GM18502 (cell line): ENCODE results near the gene CHI3L2.
A peak's percentile ranks its signal among the peaks of the same experiment; 100 is the strongest.
"Not testable (repeated sequence)": the region's sequence is repeated elsewhere in the genome, so short reads cannot be mapped to it uniquely, and the experiment has no call there.

Source experiments
- ATAC-seq: cut with Tn5 transposase; IDR thresholded peaks from one replicate; pipeline ENCODE4 v1.9.1; 2021; ENCODE audit warnings: mild to moderate bottlenecking; ENCODE audit not compliant: unreplicated experiment, poor library complexity

The CHI3L2 gene

GRCh38 chr1:111201275-111202090 lies 26.0 kb upstream of the CHI3L2 start:
- no peak for ATAC-seq

- ATAC-seq: no peak
Observed at GRCh38 chr1:111202366-111202706, 25.2 kb upstream of the CHI3L2 start.

GRCh38 chr1:111202707-111203623 lies 24.5 kb upstream of the CHI3L2 start:
- ATAC-seq: no peak

GRCh38 chr1:111203681-111204200 lies 23.8 kb upstream of the CHI3L2 start:
- peak; percentile 60 for ATAC-seq

GRCh38 chr1:111204201-111204982 lies 23.1 kb upstream of the CHI3L2 start:
- ATAC-seq: peak; percentile 67

- ATAC-seq: no peak
Observed at GRCh38 chr1:111204983-111205713, 22.4 kb upstream of the CHI3L2 start.

GRCh38 chr1:111205714-111206050 lies 21.8 kb upstream of the CHI3L2 start:
- no peak for ATAC-seq

- no peak for ATAC-seq
Observed at GRCh38 chr1:111208921-111209320, 18.6 kb upstream of the CHI3L2 start.

- no peak for ATAC-seq
Observed at GRCh38 chr1:111209622-111210021, 17.9 kb upstream of the CHI3L2 start.

- ATAC-seq: no peak
Observed at GRCh38 chr1:111211921-111212320, 15.6 kb upstream of the CHI3L2 start.

GRCh38 chr1:111212634-111213335 lies 14.7 kb upstream of the CHI3L2 start:
- no peak for ATAC-seq

GRCh38 chr1:111213412-111213811 lies 14.1 kb upstream of the CHI3L2 start:
- ATAC-seq: no peak

GRCh38 chr1:111214074-111214801 lies 13.3 kb upstream of the CHI3L2 start:
- ATAC-seq: no peak

- no peak for ATAC-seq
Observed at GRCh38 chr1:111214884-111215283, 12.6 kb upstream of the CHI3L2 start.

- ATAC-seq: not testable (repeated sequence)
Observed at GRCh38 chr1:111215285-111215684, 12.2 kb upstream of the CHI3L2 start.

GRCh38 chr1:111216751-111217150 lies 10.8 kb upstream of the CHI3L2 start:
- no peak for ATAC-seq

- no peak for ATAC-seq
Observed at GRCh38 chr1:111217183-111217910, 10.2 kb upstream of the CHI3L2 start.
